SU-DHL-6 (cell line): Measurements from ENCODE around the gene EFL1.

Experiments
- H2AFZ ChIP-seq: fragments of 200-600 bp; sonication (generic); 2 replicates; pipeline ENCODE4 v1.6.1; 2014; ENCODE audit warnings: low read depth, mild to moderate bottlenecking, moderate library complexity, mixed read lengths, antibody characterized with exemption, low read length; ENCODE audit not compliant: severe bottlenecking
- H3F3A ChIP-seq: fragments of 200-600 bp; shearing (Covaris generic); 2 replicates; pipeline ENCODE4 v1.6.0; 2016; ENCODE audit warnings: antibody characterized with exemption, mild to moderate bottlenecking; ENCODE audit not compliant: insufficient read depth
- H3K27ac ChIP-seq: fragments of 200-600 bp; sonication (generic); 2 replicates; pipeline ENCODE4 v1.5.1; 2016; ENCODE audit warnings: low read depth, mild to moderate bottlenecking, low read length, moderate library complexity, mixed read lengths
- H3K27me3 ChIP-seq: fragments of 200-600 bp; sonication (generic), shearing (Covaris generic); 2 replicates; pipeline ENCODE4 v1.6.0; 2014; ENCODE audit warnings: mild to moderate bottlenecking, low read length
- H3K36me3 ChIP-seq: fragments of 200-600 bp; sonication (generic); 2 replicates; pipeline ENCODE4 v1.6.1; 2014; ENCODE audit warnings: mild to moderate bottlenecking, low read length, mixed read lengths
- H3K4me2 ChIP-seq: fragments of 300-600, 200-600 bp; shearing (Covaris generic), sonication (generic); 2 replicates; pipeline ENCODE4 v1.6.0; 2014; ENCODE audit warnings: low read length, low read depth, mild to moderate bottlenecking; ENCODE audit not compliant: poor library complexity, severe bottlenecking
- H3K4me3 ChIP-seq: fragments of 200-600 bp; sonication (generic); 2 replicates; pipeline ENCODE4 v1.5.1; 2014; ENCODE audit warnings: antibody characterized with exemption, low read length, mild to moderate bottlenecking, mixed read lengths; ENCODE audit not compliant: insufficient read depth, poor library complexity, severe bottlenecking
- H3K79me2 ChIP-seq: fragments of 200-600 bp; sonication (generic); 2 replicates; pipeline ENCODE4 v1.6.1; 2014; ENCODE audit warnings: mild to moderate bottlenecking, low read length, moderate library complexity; ENCODE audit not compliant: insufficient read depth
- H3K9ac ChIP-seq: fragments of 200-600 bp; sonication (generic); 2 replicates; pipeline ENCODE4 v1.7.0; 2014; ENCODE audit warnings: mild to moderate bottlenecking, low read length
- H3K9me2 ChIP-seq: fragments of 200-600 bp; sonication (generic); replicated peaks from 2 replicates; pipeline ENCODE4 v1.6.1; 2014; ENCODE audit warnings: low read length; ENCODE audit not compliant: insufficient read depth
- H3K9me3 ChIP-seq: fragments of 200-600 bp; sonication (generic); 2 replicates; pipeline ENCODE4 v1.6.1; 2014; ENCODE audit warnings: low read length, mixed read lengths; ENCODE audit not compliant: insufficient read depth
- H4K20me1 ChIP-seq: fragments of 200-600 bp; sonication (generic); 2 replicates; pipeline ENCODE4 v1.6.1; 2014; ENCODE audit warnings: low read depth, mild to moderate bottlenecking, antibody characterized with exemption, low read length, moderate library complexity, mixed read lengths
- CTCF ChIP-seq: fragments of 200-600 bp; sonication (generic); IDR thresholded peaks from one replicate; pipeline ENCODE4 v1.5.1; 2017; ENCODE audit warnings: antibody characterized with exemption, mild to moderate bottlenecking, low read length, moderate library complexity; ENCODE audit not compliant: insufficient read depth, poor library complexity, severe bottlenecking
- EZH2phosphoT487 ChIP-seq: fragments of 200-600 bp; sonication (generic), shearing (Covaris generic); conservative IDR thresholded peaks from 2 replicates; pipeline ENCODE4 v1.6.1; 2018; ENCODE audit warnings: mild to moderate bottlenecking, antibody characterized with exemption, low read length, moderate library complexity, mixed read lengths

Gene EFL1

DNA sequence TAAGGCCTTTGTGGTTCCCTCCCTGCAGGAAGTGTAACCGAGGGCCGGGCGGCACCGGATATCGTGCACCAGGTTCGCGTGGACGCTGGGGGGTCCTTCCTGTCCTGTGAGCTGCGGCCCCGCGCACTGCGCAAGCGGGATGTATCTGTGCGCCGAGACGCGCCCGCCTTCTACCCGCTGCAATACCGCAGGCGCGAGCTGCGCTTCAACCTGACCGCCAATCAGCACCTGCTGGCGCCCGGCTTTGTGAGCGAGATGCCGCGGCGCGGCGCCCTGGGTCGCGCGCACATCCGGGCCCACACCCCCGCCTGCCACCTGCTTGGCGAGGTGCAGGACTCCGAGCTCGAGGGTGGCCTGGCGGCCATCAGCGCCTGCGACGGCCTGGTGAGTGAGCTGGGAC is 36.0 kb upstream of the EFL1 start:
- Histone ChIP-seq H3K27me3 (no peaks in the 10 kb centered on the region), H3K79me2 (no peaks in the 10 kb centered on the region), H3K9me2 (no peaks in the 10 kb centered on the region), H3K36me3 (no peaks in the 10 kb centered on the region), H3K4me3 (no peak overlapping the region), H3K27ac (no peak overlapping the region), H3F3A (no peaks in the 10 kb centered on the region), H4K20me1 (no peaks in the 10 kb centered on the region), H3K9ac (no peak overlapping the region), H2AFZ (no peak overlapping the region), H3K9me3 (no peaks in the 10 kb centered on the region), H3K4me2 (no peak overlapping the region)
- TF ChIP-seq EZH2phosphoT487 (no peak), CTCF (no peak)

DNA sequence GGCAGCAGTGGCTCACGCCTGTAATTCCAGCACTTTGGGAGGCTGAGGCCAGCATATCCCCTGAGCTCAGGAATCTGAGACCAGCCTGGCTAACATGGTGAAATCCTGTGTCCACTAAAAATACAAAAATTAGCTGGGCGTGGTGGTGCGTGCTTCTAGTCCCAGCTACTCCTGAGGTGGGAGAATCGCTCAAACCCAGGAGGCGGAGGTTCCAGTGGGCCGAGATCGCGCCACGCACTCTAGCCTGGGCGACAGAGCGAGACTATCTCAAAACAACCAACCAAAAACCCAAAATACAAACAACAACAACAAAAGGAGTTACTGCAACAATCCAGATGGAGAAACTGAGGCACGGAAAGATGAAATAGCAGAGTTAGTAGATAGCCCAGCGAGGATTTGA is 35.5 kb upstream of the EFL1 start:
- no peaks in the 10 kb centered on the region for H3K79me2 ChIP-seq
- H2AFZ ChIP-seq = no peak overlapping the region
- no peaks in the 10 kb centered on the region for H3F3A ChIP-seq
- TF ChIP-seq CTCF = no peak
- no peak for TF ChIP-seq EZH2phosphoT487
- no peaks in the 10 kb centered on the region for H4K20me1 ChIP-seq
- H3K9ac ChIP-seq = no peak overlapping the region
- H3K4me2 ChIP-seq = no peak overlapping the region
- no peaks in the 10 kb centered on the region for H3K27me3 ChIP-seq
- H3K9me2 ChIP-seq = no peaks in the 10 kb centered on the region
- no peaks in the 10 kb centered on the region for H3K36me3 ChIP-seq
- no peak overlapping the region for H3K27ac ChIP-seq
- H3K4me3 ChIP-seq = no peak overlapping the region
- H3K9me3 ChIP-seq = no peaks in the 10 kb centered on the region

GRCh38 chr15:82297546-82297945 is 35.0 kb upstream of the EFL1 start:
- H3K27ac ChIP-seq = no peak overlapping the region
- TF ChIP-seq EZH2phosphoT487 = no peak
- no peak for TF ChIP-seq CTCF
- H4K20me1 ChIP-seq = no peaks in the 10 kb centered on the region
- no peaks in the 10 kb centered on the region for H3F3A ChIP-seq
- no peak overlapping the region for H3K4me3 ChIP-seq
- no peak overlapping the region for H3K9ac ChIP-seq
- no peaks in the 10 kb centered on the region for H3K27me3 ChIP-seq
- no peaks in the 10 kb centered on the region for H3K9me2 ChIP-seq
- H3K9me3 ChIP-seq = no peaks in the 10 kb centered on the region
- H3K4me2 ChIP-seq = no peak overlapping the region
- no peaks in the 10 kb centered on the region for H3K79me2 ChIP-seq
- no peak overlapping the region for H2AFZ ChIP-seq
- no peaks in the 10 kb centered on the region for H3K36me3 ChIP-seq
